ENCODE results near the gene IL1RN.

IL1RN gene

GRCh38 chr2:113178069-113178746 lies 50.8 kb downstream of the IL1RN start:
- no peak for DNase-seq
- H3K27me3 ChIP-seq (ENCODE audit: insufficient read depth, low read depth, severe bottlenecking), result no peaks in the 10 kb centered on the region
- H3K4me3 ChIP-seq (ENCODE audit: low read depth, low read length), result no peak overlapping the region
- H3K36me3 ChIP-seq, result no peaks in the 10 kb centered on the region
- H3K27ac ChIP-seq, result no peak overlapping the region
- no peaks in the 10 kb centered on the region for H3K9me3 ChIP-seq (ENCODE audit: severe bottlenecking)
- no peak for TF ChIP-seq CTCF (IDR thresholded peaks at IDR 0.05; ENCODE audit: low read depth, low read length)

- no peak for TF ChIP-seq CTCF (IDR thresholded peaks at IDR 0.05; ENCODE audit: low read depth, low read length)
- Histone ChIP-seq H3K27me3 (ENCODE audit: insufficient read depth, low read depth, severe bottlenecking) (no peaks in the 10 kb centered on the region), H3K27ac (no peak overlapping the region), H3K36me3 (no peaks in the 10 kb centered on the region), H3K4me3 (ENCODE audit: low read depth, low read length) (no peak overlapping the region), H3K9me3 (ENCODE audit: severe bottlenecking) (no peaks in the 10 kb centered on the region)
- DNase-seq, result no peak
These were observed 51.5 kb downstream of the IL1RN start for GRCh38 chr2:113178891-113179290.

- no peak for DNase-seq
- TF ChIP-seq CTCF (IDR thresholded peaks at IDR 0.05; ENCODE audit: low read depth, low read length), result no peak
- no peaks in the 10 kb centered on the region for H3K27me3 ChIP-seq (ENCODE audit: insufficient read depth, low read depth, severe bottlenecking)
- no peaks in the 10 kb centered on the region for H3K36me3 ChIP-seq
- H3K27ac ChIP-seq, result no peak overlapping the region
- no peaks in the 10 kb centered on the region for H3K9me3 ChIP-seq (ENCODE audit: severe bottlenecking)
- no peak overlapping the region for H3K4me3 ChIP-seq (ENCODE audit: low read depth, low read length)
These were observed 52.1 kb downstream of the IL1RN start for GRCh38 chr2:113179446-113180045.

GRCh38 chr2:113180131-113180946 lies 52.9 kb downstream of the IL1RN start:
- no peak for DNase-seq
- Histone ChIP-seq H3K9me3 (ENCODE audit: severe bottlenecking) (no peaks in the 10 kb centered on the region), H3K27me3 (ENCODE audit: insufficient read depth, low read depth, severe bottlenecking) (no peaks in the 10 kb centered on the region), H3K36me3 (no peaks in the 10 kb centered on the region), H3K4me3 (ENCODE audit: low read depth, low read length) (no peak overlapping the region), H3K27ac (no peak overlapping the region)
- TF ChIP-seq CTCF (IDR thresholded peaks at IDR 0.05; ENCODE audit: low read depth, low read length), result no peak

- no peak for TF ChIP-seq CTCF (IDR thresholded peaks at IDR 0.05; ENCODE audit: low read depth, low read length)
- no peak overlapping the region for H3K27ac ChIP-seq
- no peak for DNase-seq
- H3K9me3 ChIP-seq (ENCODE audit: severe bottlenecking), result no peaks in the 10 kb centered on the region
- no peaks in the 10 kb centered on the region for H3K36me3 ChIP-seq
- H3K27me3 ChIP-seq (ENCODE audit: insufficient read depth, low read depth, severe bottlenecking), result no peaks in the 10 kb centered on the region
- H3K4me3 ChIP-seq (ENCODE audit: low read depth, low read length), result no peak overlapping the region
These were observed 54.1 kb downstream of the IL1RN start for GRCh38 chr2:113181258-113182051.
